Measurements from ENCODE around the gene MUC3A. TPM values are rescaled to one million over a fixed set of nuclear protein-coding genes. Genes with fewer than 3 reads are reported as not detected.

MUC3A gene
- total and polyA plus RNA-seq, 10 of the 15 experiments (the other 5 are each of a cell fraction or from before 2014, with no cell fraction given) = 0.07 to 0.10 TPM; not detected in 8

DNA sequence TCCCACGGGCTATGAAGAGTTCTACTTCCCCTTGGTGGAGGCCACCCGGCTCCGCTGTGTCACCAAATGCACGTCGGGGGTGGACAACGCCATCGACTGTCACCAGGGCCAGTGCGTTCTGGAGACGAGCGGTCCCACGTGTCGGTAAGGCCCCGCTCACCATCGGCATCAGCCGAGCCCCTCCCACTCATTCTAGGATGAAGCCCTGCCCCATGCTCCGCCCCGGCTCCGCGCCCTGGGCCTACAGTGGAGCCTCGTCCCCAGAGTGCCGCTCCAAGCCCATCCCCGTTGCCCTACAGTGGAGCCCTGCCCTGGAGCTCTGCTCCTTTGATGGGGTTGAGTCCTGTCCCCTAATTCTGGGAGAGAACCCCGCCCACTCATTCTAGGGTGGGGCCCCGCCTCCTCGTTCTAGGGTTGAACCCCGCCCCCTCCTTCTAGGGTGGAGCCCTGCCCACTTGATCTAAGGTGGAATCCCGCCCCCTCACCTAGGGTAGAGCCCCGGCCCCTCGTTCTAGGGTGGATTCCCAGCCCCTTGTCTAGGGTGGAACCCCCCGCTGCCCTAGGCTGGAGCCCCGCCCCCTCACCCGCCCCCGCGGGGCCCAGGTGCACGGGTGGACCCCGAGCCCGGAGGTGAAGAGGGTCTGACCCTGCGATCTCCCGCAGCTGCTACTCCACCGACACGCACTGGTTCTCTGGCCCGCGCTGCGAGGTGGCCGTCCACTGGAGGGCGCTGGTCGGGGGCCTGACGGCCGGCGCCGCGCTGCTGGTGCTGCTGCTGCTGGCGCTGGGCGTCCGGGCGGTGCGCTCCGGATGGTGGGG, 16.6 kb downstream of the MUC3A start (continued):
- TF ChIP-seq, protein P1, sequence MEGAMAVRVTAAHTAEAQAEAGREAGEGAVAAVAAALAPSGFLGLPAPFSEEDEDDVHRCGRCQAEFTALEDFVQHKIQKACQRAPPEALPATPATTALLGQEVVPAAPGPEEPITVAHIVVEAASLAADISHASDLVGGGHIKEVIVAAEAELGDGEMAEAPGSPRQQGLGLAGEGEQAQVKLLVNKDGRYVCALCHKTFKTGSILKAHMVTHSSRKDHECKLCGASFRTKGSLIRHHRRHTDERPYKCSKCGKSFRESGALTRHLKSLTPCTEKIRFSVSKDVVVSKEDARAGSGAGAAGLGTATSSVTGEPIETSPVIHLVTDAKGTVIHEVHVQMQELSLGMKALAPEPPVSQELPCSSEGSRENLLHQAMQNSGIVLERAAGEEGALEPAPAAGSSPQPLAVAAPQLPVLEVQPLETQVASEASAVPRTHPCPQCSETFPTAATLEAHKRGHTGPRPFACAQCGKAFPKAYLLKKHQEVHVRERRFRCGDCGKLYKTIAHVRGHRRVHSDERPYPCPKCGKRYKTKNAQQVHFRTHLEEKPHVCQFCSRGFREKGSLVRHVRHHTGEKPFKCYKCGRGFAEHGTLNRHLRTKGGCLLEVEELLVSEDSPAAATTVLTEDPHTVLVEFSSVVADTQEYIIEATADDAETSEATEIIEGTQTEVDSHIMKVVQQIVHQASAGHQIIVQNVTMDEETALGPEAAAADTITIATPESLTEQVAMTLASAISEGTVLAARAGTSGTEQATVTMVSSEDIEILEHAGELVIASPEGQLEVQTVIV (IDR thresholded peaks at IDR 0.05; ENCODE audit: borderline replicate concordance, partially characterized antibody) = no peak
- TF ChIP-seq SMC3 (IDR thresholded peaks at IDR 0.05; ENCODE audit: borderline replicate concordance, low read length) (peak; percentile 85), ZNF24 (IDR thresholded peaks at IDR 0.05) (0 out of 2 replicates have a peak, but pooled peaks have one; percentile 13)
- TF ChIP-seq, protein P2, sequence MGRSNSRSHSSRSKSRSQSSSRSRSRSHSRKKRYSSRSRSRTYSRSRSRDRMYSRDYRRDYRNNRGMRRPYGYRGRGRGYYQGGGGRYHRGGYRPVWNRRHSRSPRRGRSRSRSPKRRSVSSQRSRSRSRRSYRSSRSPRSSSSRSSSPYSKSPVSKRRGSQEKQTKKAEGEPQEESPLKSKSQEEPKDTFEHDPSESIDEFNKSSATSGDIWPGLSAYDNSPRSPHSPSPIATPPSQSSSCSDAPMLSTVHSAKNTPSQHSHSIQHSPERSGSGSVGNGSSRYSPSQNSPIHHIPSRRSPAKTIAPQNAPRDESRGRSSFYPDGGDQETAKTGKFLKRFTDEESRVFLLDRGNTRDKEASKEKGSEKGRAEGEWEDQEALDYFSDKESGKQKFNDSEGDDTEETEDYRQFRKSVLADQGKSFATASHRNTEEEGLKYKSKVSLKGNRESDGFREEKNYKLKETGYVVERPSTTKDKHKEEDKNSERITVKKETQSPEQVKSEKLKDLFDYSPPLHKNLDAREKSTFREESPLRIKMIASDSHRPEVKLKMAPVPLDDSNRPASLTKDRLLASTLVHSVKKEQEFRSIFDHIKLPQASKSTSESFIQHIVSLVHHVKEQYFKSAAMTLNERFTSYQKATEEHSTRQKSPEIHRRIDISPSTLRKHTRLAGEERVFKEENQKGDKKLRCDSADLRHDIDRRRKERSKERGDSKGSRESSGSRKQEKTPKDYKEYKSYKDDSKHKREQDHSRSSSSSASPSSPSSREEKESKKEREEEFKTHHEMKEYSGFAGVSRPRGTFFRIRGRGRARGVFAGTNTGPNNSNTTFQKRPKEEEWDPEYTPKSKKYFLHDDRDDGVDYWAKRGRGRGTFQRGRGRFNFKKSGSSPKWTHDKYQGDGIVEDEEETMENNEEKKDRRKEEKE (IDR thresholded peaks at IDR 0.05) = no peak
